HCT116 (cell line): ENCODE data around the gene C10orf143. TPM values are rescaled to one million over a fixed set of nuclear protein-coding genes. Genes with fewer than 3 reads are reported as not detected.

Source experiments
- ATAC-seq: fragments of 200-7000 bp; cut with Tn5 transposase; 2 replicates; pipeline ENCODE4 v1.9.1; 2020; ENCODE audit warnings: mild to moderate bottlenecking, moderate library complexity
- BruUV-seq: library from RNA; stranded (reverse); fragments of 400-500 nt; replicated peaks from 2 replicates; lab custom pipeline; 2021; lab: Mats Ljungman, UMichigan
- CTCF ChIA-PET: fragments of 300-600 bp; sonication (Branson Sonifier 250); formaldehyde crosslinking; loops from one replicate; lab custom pipeline; 2021; ENCODE audit warnings: antibody characterized with exemption; lab: Charles Lee
- POLR2A ChIA-PET: fragments of 300-600, 350-600 bp; sonication (Branson Sonifier 250); formaldehyde crosslinking; loops from one replicate; lab custom pipeline; 2021; ENCODE audit warnings: antibody characterized with exemption; lab: Charles Lee
- RAD21 ChIA-PET, 2 experiments: fragments of 300-600 bp; sonication (Branson Sonifier 250); formaldehyde crosslinking; loops; one replicate each; lab custom pipeline; 2023; ENCODE audit warnings: low total read pairs in 2 of 2; ENCODE audit not compliant: uncharacterized antibody in 2 of 2, unreplicated experiment in 2 of 2, low non-redundant PET in 1 of 2; lab: Charles Lee
- DNase-seq: peaks from one replicate; pipeline ENCODE4 v3.0.0-alpha.2; 2010; ENCODE audit warnings: low read depth, low spot score
- H2AFZ ChIP-seq: fragments of 200-600 bp; shearing (Covaris generic), sonication (generic); 2 replicates; pipeline ENCODE4 v1.6.1; 2017; ENCODE audit warnings: low read depth, mixed run types, mixed read lengths, antibody characterized with exemption, low read length; ENCODE audit not compliant: poor library complexity, severe bottlenecking
- H3K27ac ChIP-seq: 2 replicates; pipeline ENCODE4 v1.5.1; 2012; ENCODE audit warnings: low read depth, low read length
- H3K27me3 ChIP-seq: fragments of 200-600 bp; sonication (generic); 2 replicates; pipeline ENCODE4 v1.6.1; 2016; ENCODE audit warnings: mixed run types, low read length, mixed read lengths; ENCODE audit not compliant: insufficient read depth
- H3K36me3 ChIP-seq, 2 experiments: fragments of 200-500 bp in 1 of 2; fragments of 200-600 bp in 1 of 2; sonication (Bioruptor generic) in 1 of 2; sonication (generic) in 1 of 2; 2 replicates each; pipeline versions ENCODE4 v1.5.1 to v1.6.1; 2014 to 2016; ENCODE audit warnings: low read length in 2 of 2, inconsistent platforms in 1 of 2, mixed read lengths in 1 of 2, mixed run types in 1 of 2; ENCODE audit not compliant: insufficient read depth in 2 of 2, control insufficient read depth in 1 of 2
- H3K4me1 ChIP-seq, 2 experiments: fragments of 200-600 bp in 1 of 2; sonication (generic) in 1 of 2; 2 replicates each; pipeline versions ENCODE4 v1.5.1 to v1.6.1; 2012 to 2017; ENCODE audit warnings: low read length in 2 of 2, inconsistent platforms in 1 of 2, mild to moderate bottlenecking in 1 of 2, mixed read lengths in 1 of 2, mixed run types in 1 of 2, moderate library complexity in 1 of 2; ENCODE audit not compliant: insufficient read depth in 2 of 2, control insufficient read depth in 1 of 2
- H3K4me2 ChIP-seq: fragments of 200-600 bp; sonication (generic); 2 replicates; pipeline ENCODE4 v1.6.1; 2017; ENCODE audit warnings: mixed run types, low read length, mixed read lengths
- H3K4me3 ChIP-seq, 2 experiments: fragments of 200-600 bp in 1 of 2; sonication (generic) in 1 of 2; replicated peaks in 1 of 2; 2 replicates each; pipeline ENCODE4 v1.5.1; 2011 to 2016; ENCODE audit warnings: low read length in 2 of 2, control low read depth in 1 of 2, low read depth in 1 of 2, mild to moderate bottlenecking in 1 of 2, mixed read lengths in 1 of 2, mixed run types in 1 of 2
- H3K79me2 ChIP-seq: fragments of 200-600 bp; sonication (generic); 2 replicates; pipeline ENCODE4 v1.6.1; 2017; ENCODE audit warnings: mild to moderate bottlenecking, mixed run types, low read length, moderate library complexity, mixed read lengths; ENCODE audit not compliant: insufficient read depth
- H3K9ac ChIP-seq: fragments of 200-600 bp; sonication (generic); 2 replicates; pipeline ENCODE4 v1.6.1; 2016; ENCODE audit warnings: low read length, mixed read lengths
- H3K9me2 ChIP-seq: fragments of 200-600 bp; sonication (generic), shearing (Covaris generic); 2 replicates; pipeline ENCODE4 v1.6.1; 2017; ENCODE audit warnings: mixed run types, mild to moderate bottlenecking, moderate library complexity; ENCODE audit not compliant: insufficient read depth
- H3K9me3 ChIP-seq, 2 experiments: fragments of 200-500 bp in 1 of 2; fragments of 200-600 bp in 1 of 2; sonication (Bioruptor generic) in 1 of 2; sonication (generic) in 1 of 2; 2 replicates each; pipeline ENCODE4 v1.6.1; 2014 to 2017; ENCODE audit warnings: low read length in 2 of 2, mixed read lengths in 2 of 2, inconsistent platforms in 1 of 2, low read depth in 1 of 2, mild to moderate bottlenecking in 1 of 2, mixed run types in 1 of 2, moderate library complexity in 1 of 2; ENCODE audit not compliant: control insufficient read depth in 1 of 2, insufficient read depth in 1 of 2
- H4K20me1 ChIP-seq: fragments of 200-600 bp; sonication (generic), shearing (Covaris generic); 2 replicates; pipeline ENCODE4 v1.6.1; 2017; ENCODE audit warnings: mixed run types, mild to moderate bottlenecking, moderate library complexity; ENCODE audit not compliant: insufficient read depth
- CEBPB ChIP-seq: IDR thresholded peaks from 2 replicates; pipeline ENCODE4 v1.6.1; 2012; ENCODE audit warnings: low read depth
- CTCF ChIP-seq, 3 experiments: fragments of 200-600 bp in 1 of 3; sonication (generic) in 1 of 3; IDR thresholded peaks in 2 of 3; conservative IDR thresholded peaks in 1 of 3; 2 replicates each; pipeline ENCODE4 v1.5.1; 2012 to 2017; ENCODE audit warnings: low read depth in 2 of 3, low read length in 2 of 3, antibody characterized with exemption in 1 of 3, borderline replicate concordance in 1 of 3, control low read depth in 1 of 3, mild to moderate bottlenecking in 1 of 3, mixed read lengths in 1 of 3, mixed run types in 1 of 3, moderate library complexity in 1 of 3; ENCODE audit not compliant: insufficient read depth in 1 of 3
- ELF1 ChIP-seq: IDR thresholded peaks from 2 replicates; pipeline ENCODE4 v1.6.1; 2012; ENCODE audit warnings: low read depth, borderline replicate concordance
- EZH2 ChIP-seq: fragments of 200-600 bp; sonication (generic); IDR thresholded peaks from 2 replicates; pipeline ENCODE4 v1.6.1; 2017; ENCODE audit warnings: antibody characterized with exemption, mixed run types
- FOSL1 ChIP-seq: IDR thresholded peaks from 2 replicates; pipeline ENCODE4 v1.6.1; 2012; ENCODE audit warnings: low read depth
- JUND ChIP-seq: IDR thresholded peaks from 2 replicates; pipeline ENCODE4 v1.6.1; 2012
- POLR2A ChIP-seq: IDR thresholded peaks from 2 replicates; pipeline ENCODE4 v1.7.0; 2011; ENCODE audit warnings: borderline replicate concordance; ENCODE audit not compliant: insufficient read depth, insufficient read length; ENCODE audit errors: extremely low read depth
- RAD21 ChIP-seq: IDR thresholded peaks from 2 replicates; pipeline ENCODE4 v1.6.1; 2012; ENCODE audit warnings: low read depth, mild to moderate bottlenecking
- SIN3A ChIP-seq: IDR thresholded peaks from 2 replicates; pipeline ENCODE4 v1.6.1; 2012; ENCODE audit warnings: low read depth
- TCF7L2 ChIP-seq: IDR thresholded peaks from 2 replicates; pipeline ENCODE4 v1.7.0; 2011; ENCODE audit warnings: borderline replicate concordance, inconsistent platforms; ENCODE audit not compliant: insufficient read depth, insufficient read length; ENCODE audit errors: extremely low read depth
- ZFX ChIP-seq: fragments of 450-650 bp; IDR thresholded peaks from 2 replicates; pipeline ENCODE4 v1.6.1; 2017
- intact Hi-C: fragments of 100-400 bp; cut with micrococcal nuclease; formaldehyde crosslinking; loops from 2 replicates; pipeline ENCODE4 v1.10.0; 2022
- total RNA-seq: library from RNA; stranded (reverse); gene quantifications from one replicate; pipeline ENCODE4 v1.2.1, GENCODE V29; 2021; ENCODE audit not compliant: unreplicated experiment
- TF ChIP-seq, protein P1 (sequence below): IDR thresholded peaks from 2 replicates; pipeline ENCODE4 v1.6.1; 2012; ENCODE audit warnings: low read depth
- TF ChIP-seq, protein P2 (sequence below): IDR thresholded peaks from 2 replicates; pipeline ENCODE4 v1.6.1; 2011; ENCODE audit warnings: mild to moderate bottlenecking, low read length, moderate library complexity; ENCODE audit not compliant: insufficient replicate concordance; ENCODE audit errors: extremely low read depth
- TF ChIP-seq, protein P3 (sequence below): IDR thresholded peaks from 2 replicates; pipeline ENCODE4 v1.6.1; 2012

Gene C10orf143
- total RNA-seq, 1 experiment from 2014 or later, result 0.66 TPM

GRCh38 chr10:130146042-130146441, 35.4 kb upstream of the C10orf143 start:
- no peaks in the 10 kb centered on the region for H3K27me3 ChIP-seq
- ATAC-seq, result no peak
- no TSS peak for BruUV-seq
- H3K36me3 ChIP-seq, result peaks cover 0 to 4% of the 10 kb centered on the region in 2 experiments; a peak in 1 of 4 replicates
- H3K9me2 ChIP-seq, result no peaks in the 10 kb centered on the region
- no peak overlapping the region for H3K4me3 ChIP-seq
- H3K9ac ChIP-seq, result no peak overlapping the region
- intact Hi-C loops, result no loop called here
- RAD21 ChIA-PET, result no interaction called here
- H3K9me3 ChIP-seq, result no peaks in the 10 kb centered on the region
- H4K20me1 ChIP-seq, result no peaks in the 10 kb centered on the region
- TF ChIP-seq EZH2 (no peak), POLR2A (no peak), CTCF (IDR thresholded peaks at IDR 0.05 in 2 of 3, conservative IDR thresholded peaks at IDR 0.05 in 1 of 3; ENCODE audit: borderline replicate concordance in 1 of 3, insufficient read depth in 1 of 3, low read depth in 2 of 3, low read length in 2 of 3) (no peak), SIN3A (no peak), CEBPB (no peak), ZFX (no peak), FOSL1 (no peak), ELF1 (no peak), TCF7L2 (no peak), RAD21 (no peak), JUND (no peak)
- TF ChIP-seq, protein P1, sequence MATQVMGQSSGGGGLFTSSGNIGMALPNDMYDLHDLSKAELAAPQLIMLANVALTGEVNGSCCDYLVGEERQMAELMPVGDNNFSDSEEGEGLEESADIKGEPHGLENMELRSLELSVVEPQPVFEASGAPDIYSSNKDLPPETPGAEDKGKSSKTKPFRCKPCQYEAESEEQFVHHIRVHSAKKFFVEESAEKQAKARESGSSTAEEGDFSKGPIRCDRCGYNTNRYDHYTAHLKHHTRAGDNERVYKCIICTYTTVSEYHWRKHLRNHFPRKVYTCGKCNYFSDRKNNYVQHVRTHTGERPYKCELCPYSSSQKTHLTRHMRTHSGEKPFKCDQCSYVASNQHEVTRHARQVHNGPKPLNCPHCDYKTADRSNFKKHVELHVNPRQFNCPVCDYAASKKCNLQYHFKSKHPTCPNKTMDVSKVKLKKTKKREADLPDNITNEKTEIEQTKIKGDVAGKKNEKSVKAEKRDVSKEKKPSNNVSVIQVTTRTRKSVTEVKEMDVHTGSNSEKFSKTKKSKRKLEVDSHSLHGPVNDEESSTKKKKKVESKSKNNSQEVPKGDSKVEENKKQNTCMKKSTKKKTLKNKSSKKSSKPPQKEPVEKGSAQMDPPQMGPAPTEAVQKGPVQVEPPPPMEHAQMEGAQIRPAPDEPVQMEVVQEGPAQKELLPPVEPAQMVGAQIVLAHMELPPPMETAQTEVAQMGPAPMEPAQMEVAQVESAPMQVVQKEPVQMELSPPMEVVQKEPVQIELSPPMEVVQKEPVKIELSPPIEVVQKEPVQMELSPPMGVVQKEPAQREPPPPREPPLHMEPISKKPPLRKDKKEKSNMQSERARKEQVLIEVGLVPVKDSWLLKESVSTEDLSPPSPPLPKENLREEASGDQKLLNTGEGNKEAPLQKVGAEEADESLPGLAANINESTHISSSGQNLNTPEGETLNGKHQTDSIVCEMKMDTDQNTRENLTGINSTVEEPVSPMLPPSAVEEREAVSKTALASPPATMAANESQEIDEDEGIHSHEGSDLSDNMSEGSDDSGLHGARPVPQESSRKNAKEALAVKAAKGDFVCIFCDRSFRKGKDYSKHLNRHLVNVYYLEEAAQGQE, result no peak
- TF ChIP-seq, protein P2, sequence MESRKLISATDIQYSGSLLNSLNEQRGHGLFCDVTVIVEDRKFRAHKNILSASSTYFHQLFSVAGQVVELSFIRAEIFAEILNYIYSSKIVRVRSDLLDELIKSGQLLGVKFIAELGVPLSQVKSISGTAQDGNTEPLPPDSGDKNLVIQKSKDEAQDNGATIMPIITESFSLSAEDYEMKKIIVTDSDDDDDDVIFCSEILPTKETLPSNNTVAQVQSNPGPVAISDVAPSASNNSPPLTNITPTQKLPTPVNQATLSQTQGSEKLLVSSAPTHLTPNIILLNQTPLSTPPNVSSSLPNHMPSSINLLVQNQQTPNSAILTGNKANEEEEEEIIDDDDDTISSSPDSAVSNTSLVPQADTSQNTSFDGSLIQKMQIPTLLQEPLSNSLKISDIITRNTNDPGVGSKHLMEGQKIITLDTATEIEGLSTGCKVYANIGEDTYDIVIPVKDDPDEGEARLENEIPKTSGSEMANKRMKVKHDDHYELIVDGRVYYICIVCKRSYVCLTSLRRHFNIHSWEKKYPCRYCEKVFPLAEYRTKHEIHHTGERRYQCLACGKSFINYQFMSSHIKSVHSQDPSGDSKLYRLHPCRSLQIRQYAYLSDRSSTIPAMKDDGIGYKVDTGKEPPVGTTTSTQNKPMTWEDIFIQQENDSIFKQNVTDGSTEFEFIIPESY, result no peak
- TF ChIP-seq, protein P3, sequence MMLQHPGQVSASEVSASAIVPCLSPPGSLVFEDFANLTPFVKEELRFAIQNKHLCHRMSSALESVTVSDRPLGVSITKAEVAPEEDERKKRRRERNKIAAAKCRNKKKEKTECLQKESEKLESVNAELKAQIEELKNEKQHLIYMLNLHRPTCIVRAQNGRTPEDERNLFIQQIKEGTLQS, result no peak
- no peak overlapping the region for H2AFZ ChIP-seq
- POLR2A ChIA-PET, result no interaction called here
- no peak overlapping the region for H3K4me2 ChIP-seq
- CTCF ChIA-PET, result interaction anchor here (0.6 kb wide), 1 partner anchor 54 kb away, joined by 4 read pairs; no protein-coding TSS in a partner anchor
- no peaks in the 10 kb centered on the region for H3K4me1 ChIP-seq
- H3K79me2 ChIP-seq, result peaks cover 89% of the 10 kb centered on the region
- no peak overlapping the region for H3K27ac ChIP-seq
- DNase-seq, result no peak
